GM23338 (cell line): ENCODE measurements around the gene WIPF1. TPM values are rescaled to one million over a fixed set of nuclear protein-coding genes. Genes with fewer than 3 reads are reported as not detected.

ENCODE experiments used
- ATAC-seq: fragments of 200-7000 bp; cut with Tn5 transposase; 3 replicates; pipeline ENCODE4 v1.9.1; 2020
- DNase-seq: peaks from one replicate; pipeline ENCODE4 v3.0.0-alpha.2; 2015; ENCODE audit warnings: low spot score
- H2AFZ ChIP-seq: fragments of 200-600 bp; sonication (generic); 2 replicates; pipeline ENCODE4 v1.8.0; 2016; ENCODE audit warnings: antibody characterized with exemption, mild to moderate bottlenecking, moderate library complexity
- H3F3A ChIP-seq: fragments of 200-600 bp; sonication (generic); replicated peaks from 2 replicates; pipeline ENCODE4 v1.8.0; 2017; ENCODE audit warnings: antibody characterized with exemption, mixed run types, low read depth
- H3K27ac ChIP-seq: fragments of 200-600 bp; sonication (generic); 2 replicates; pipeline ENCODE4 v1.6.1; 2016; ENCODE audit warnings: low read depth
- H3K27me3 ChIP-seq: fragments of 200-600 bp; sonication (generic); 2 replicates; pipeline ENCODE4 v1.8.0; 2016; ENCODE audit warnings: mild to moderate bottlenecking, mixed run types, moderate library complexity; ENCODE audit not compliant: insufficient read depth
- H3K36me3 ChIP-seq: fragments of 200-600 bp; sonication (generic); 2 replicates; pipeline ENCODE4 v1.8.0; 2016; ENCODE audit warnings: mild to moderate bottlenecking; ENCODE audit not compliant: insufficient read depth
- H3K4me1 ChIP-seq: fragments of 200-600 bp; sonication (generic); 2 replicates; pipeline ENCODE4 v1.8.0; 2016; ENCODE audit warnings: mild to moderate bottlenecking, moderate library complexity; ENCODE audit not compliant: insufficient read depth
- H3K4me2 ChIP-seq: fragments of 200-600 bp; sonication (generic); 2 replicates; pipeline ENCODE4 v1.7.1; 2017; ENCODE audit warnings: mixed run types
- H3K4me3 ChIP-seq: fragments of 200-600 bp; sonication (generic); 2 replicates; pipeline ENCODE4 v1.6.1; 2016; ENCODE audit warnings: mixed run types
- H3K79me2 ChIP-seq: fragments of 200-600 bp; sonication (generic); replicated peaks from 2 replicates; pipeline ENCODE4 v1.8.0; 2017; ENCODE audit warnings: mild to moderate bottlenecking; ENCODE audit not compliant: insufficient read depth
- H3K9me2 ChIP-seq: fragments of 200-600 bp; sonication (generic); 2 replicates; pipeline ENCODE4 v1.8.0; 2017; ENCODE audit not compliant: insufficient read depth
- H4K20me1 ChIP-seq: fragments of 200-600 bp; sonication (generic); replicated peaks from 2 replicates; pipeline ENCODE4 v1.8.0; 2017; ENCODE audit warnings: mild to moderate bottlenecking; ENCODE audit not compliant: insufficient read depth
- H3K27ac Mint-ChIP-seq: 2 replicates; pipeline ENCODE4 v1.8.0; 2020; ENCODE audit warnings: inconsistent platforms, mild to moderate bottlenecking, moderate library complexity, mixed read lengths
- H3K27me3 Mint-ChIP-seq: 3 replicates; pipeline ENCODE4 v1.8.0; 2022; ENCODE audit warnings: low read depth, mild to moderate bottlenecking, moderate library complexity, mixed read lengths, inconsistent platforms; ENCODE audit not compliant: insufficient read depth, poor library complexity
- H3K36me3 Mint-ChIP-seq: 3 replicates; pipeline ENCODE4 v1.8.0; 2021; ENCODE audit warnings: low read depth, mild to moderate bottlenecking, inconsistent platforms, moderate library complexity, mixed read lengths
- H3K4me1 Mint-ChIP-seq: 3 replicates; pipeline ENCODE4 v1.8.0; 2020; ENCODE audit warnings: mild to moderate bottlenecking, inconsistent platforms, mixed read lengths
- H3K4me3 Mint-ChIP-seq: 3 replicates; pipeline ENCODE4 v1.8.0; 2021; ENCODE audit warnings: moderate library complexity, mild to moderate bottlenecking, inconsistent platforms, mixed read lengths
- H3K9me3 Mint-ChIP-seq: 3 replicates; pipeline ENCODE4 v1.8.0; 2020; ENCODE audit warnings: moderate library complexity, mild to moderate bottlenecking, inconsistent platforms, mixed read lengths
- EZH2 ChIP-seq: fragments of 200-600 bp; sonication (generic); IDR thresholded peaks from one replicate; pipeline ENCODE4 v1.8.0; 2017; ENCODE audit warnings: antibody characterized with exemption, mild to moderate bottlenecking, low read depth; ENCODE audit not compliant: unreplicated experiment
- EZH2phosphoT487 ChIP-seq: fragments of 200-600 bp; sonication (generic); IDR thresholded peaks from one replicate; pipeline ENCODE4 v1.8.1; 2018; ENCODE audit warnings: antibody characterized with exemption; ENCODE audit not compliant: unreplicated experiment
- JUNB ChIP-seq: IDR thresholded peaks from one replicate; pipeline ENCODE4 v1.6.1; 2016; ENCODE audit warnings: antibody characterized with exemption; ENCODE audit not compliant: unreplicated experiment
- NANOG ChIP-seq: IDR thresholded peaks from 2 replicates; pipeline ENCODE4 v1.6.1; 2016; ENCODE audit warnings: antibody characterized with exemption, borderline replicate concordance
- STAT1 ChIP-seq: IDR thresholded peaks from one replicate; pipeline ENCODE4 v1.6.1; 2016; ENCODE audit warnings: antibody characterized with exemption; ENCODE audit not compliant: unreplicated experiment
- ZNF114 ChIP-seq: fragments of 250-450 bp; sonication (Bioruptor Pico); IDR thresholded peaks from 2 replicates; pipeline ENCODE4 v1.5.0; 2020; ENCODE audit warnings: mild to moderate bottlenecking, moderate library complexity
- ZNF331 ChIP-seq: fragments of 250-450 bp; sonication (Bioruptor Pico); IDR thresholded peaks from 2 replicates; pipeline ENCODE4 v1.5.0; 2020; ENCODE audit warnings: low read depth, mild to moderate bottlenecking, moderate library complexity
- polyA plus RNA-seq: library from polyadenylated mRNA; unstranded; fragments of >200 nt; fragmentation: Nextera tagmentation; extraction: Ambion mirVana; gene quantifications from 2 replicates; pipeline ENCODE4 v1.2.1, GENCODE V29; 2016
- total RNA-seq: library from RNA; depleted of rRNA; stranded (reverse); fragments of >200 nt; shearing (Covaris generic); gene quantifications from 2 replicates; pipeline ENCODE4 v1.2.3, GENCODE V29; 2014
- TF ChIP-seq, protein P1 (sequence below): IDR thresholded peaks from 2 replicates; pipeline ENCODE4 v1.6.1; 2016; ENCODE audit warnings: antibody characterized with exemption
- TF ChIP-seq, protein P2 (sequence below): IDR thresholded peaks from one replicate; pipeline ENCODE4 v1.6.1; 2018; ENCODE audit warnings: antibody characterized with exemption; ENCODE audit not compliant: unreplicated experiment

The WIPF1 gene
- total and polyA plus RNA-seq, 2 experiments from 2014 or later, result 3.0 to 6.0 TPM

DNA sequence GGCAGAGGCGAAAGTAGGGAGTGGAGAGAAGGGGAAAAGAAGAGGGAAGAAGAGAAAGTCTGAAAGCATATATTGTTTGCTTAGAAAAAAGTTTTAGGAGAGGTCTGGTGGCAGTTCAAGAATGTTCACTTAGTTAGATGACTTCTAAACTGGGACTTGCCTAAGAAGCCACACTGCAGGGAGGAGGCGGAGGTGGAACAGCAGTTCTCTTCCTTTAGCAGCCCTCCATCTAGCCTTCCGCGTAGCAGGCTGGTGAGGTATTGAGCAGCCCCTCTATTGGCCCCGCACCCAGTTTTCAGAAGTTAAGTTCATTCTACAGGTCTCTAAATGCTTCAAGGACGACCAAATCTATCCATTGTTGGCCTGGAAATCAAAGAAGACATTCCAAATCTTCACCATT, 31.9 kb upstream of the WIPF1 start (continued):
- TF ChIP-seq JUNB, result no peak
- TF ChIP-seq ZNF114 (CRISPR knock-in tag), result no peak
- no peak for TF ChIP-seq EZH2
- no peak for TF ChIP-seq ZNF331
- no peak for TF ChIP-seq STAT1
- no peak for TF ChIP-seq EZH2phosphoT487

DNA sequence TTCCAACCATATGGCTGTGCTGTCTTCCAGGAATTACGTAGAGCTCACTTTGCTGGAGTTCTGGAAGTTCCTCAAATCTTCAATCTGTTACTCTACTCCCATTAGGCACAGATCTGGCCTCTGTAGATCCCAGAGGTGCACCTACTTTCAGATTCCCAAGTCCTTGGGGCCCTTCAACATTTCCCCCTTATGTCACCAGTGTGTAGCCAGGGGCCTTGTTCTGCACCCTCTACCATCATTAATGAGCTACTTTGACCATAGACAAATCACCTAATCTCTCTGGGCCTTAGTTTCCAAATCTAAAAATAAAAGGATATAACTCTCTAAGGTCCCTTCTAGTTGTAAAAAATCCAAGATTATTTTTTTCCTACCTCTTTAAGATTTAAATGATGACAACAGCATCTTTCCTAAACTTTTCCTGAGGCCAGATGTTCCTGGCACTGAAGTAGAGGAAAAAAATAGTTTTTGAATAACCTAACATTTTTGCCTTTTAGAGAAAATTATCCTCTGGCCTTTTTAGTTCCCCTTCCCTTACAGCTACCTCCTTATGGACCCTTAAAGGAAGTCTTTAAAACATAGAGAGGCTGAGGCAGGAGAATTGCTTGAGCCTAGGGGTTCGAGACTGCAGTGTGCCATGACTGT, 31.0 kb upstream of the WIPF1 start:
- no peaks in the 10 kb centered on the region for H3F3A ChIP-seq

DNA sequence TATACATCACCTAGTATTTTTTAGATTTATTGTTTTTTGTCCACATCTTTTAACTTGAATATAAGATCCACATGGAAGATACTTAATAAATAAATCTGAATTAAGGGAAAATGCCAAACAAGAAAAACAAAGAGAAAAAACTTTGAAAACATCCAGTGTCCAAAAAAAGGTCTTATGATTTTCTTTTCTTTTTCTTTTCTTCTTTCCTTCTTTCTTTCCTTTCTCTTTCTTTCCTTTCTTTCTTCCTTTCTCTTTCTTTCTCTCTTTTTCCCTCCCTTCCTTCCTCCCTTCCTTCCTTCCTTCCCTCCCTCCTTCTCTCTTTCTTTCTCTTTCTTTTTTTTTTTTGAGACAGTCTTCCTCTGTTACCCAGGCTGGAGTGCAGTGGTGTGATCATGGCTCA, 29.6 kb upstream of the WIPF1 start:
- no peaks in the 10 kb centered on the region for H3K4me1 Mint-ChIP-seq
- H3K9me3 Mint-ChIP-seq, result no peaks in the 10 kb centered on the region
- DNase-seq (no peak), ATAC-seq (no peak)
- H3K4me3 Mint-ChIP-seq, result no peak overlapping the region
- Histone ChIP-seq H3K9me2 (no peaks in the 10 kb centered on the region), H3K27me3 (no peaks in the 10 kb centered on the region), H3K4me2 (no peak overlapping the region), H2AFZ (no peak overlapping the region), H3K4me1 (no peaks in the 10 kb centered on the region), H4K20me1 (no peaks in the 10 kb centered on the region), H3F3A (no peaks in the 10 kb centered on the region), H3K79me2 (no peaks in the 10 kb centered on the region), H3K27ac (no peak overlapping the region), H3K4me3 (no peak overlapping the region), H3K36me3 (no peaks in the 10 kb centered on the region)
- H3K27me3 Mint-ChIP-seq, result peaks cover 3% of the 10 kb centered on the region
- no peak overlapping the region for H3K27ac Mint-ChIP-seq
- H3K36me3 Mint-ChIP-seq, result no peaks in the 10 kb centered on the region
- TF ChIP-seq ZNF331 (no peak), NANOG (no peak), EZH2phosphoT487 (no peak), JUNB (no peak)
- TF ChIP-seq, protein P1, sequence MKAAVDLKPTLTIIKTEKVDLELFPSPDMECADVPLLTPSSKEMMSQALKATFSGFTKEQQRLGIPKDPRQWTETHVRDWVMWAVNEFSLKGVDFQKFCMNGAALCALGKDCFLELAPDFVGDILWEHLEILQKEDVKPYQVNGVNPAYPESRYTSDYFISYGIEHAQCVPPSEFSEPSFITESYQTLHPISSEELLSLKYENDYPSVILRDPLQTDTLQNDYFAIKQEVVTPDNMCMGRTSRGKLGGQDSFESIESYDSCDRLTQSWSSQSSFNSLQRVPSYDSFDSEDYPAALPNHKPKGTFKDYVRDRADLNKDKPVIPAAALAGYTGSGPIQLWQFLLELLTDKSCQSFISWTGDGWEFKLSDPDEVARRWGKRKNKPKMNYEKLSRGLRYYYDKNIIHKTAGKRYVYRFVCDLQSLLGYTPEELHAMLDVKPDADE, result no peak

More for the DNA sequence above, 31.0 kb upstream of the WIPF1 start:
- Mint-ChIP-seq H3K27ac (no peak overlapping the region), H3K9me3 (no peaks in the 10 kb centered on the region), H3K27me3 (peaks cover 3% of the 10 kb centered on the region), H3K4me1 (peaks cover 5% of the 10 kb centered on the region; the same call in 2 of the 3 replicates), H3K36me3 (no peaks in the 10 kb centered on the region), H3K4me3 (no peak overlapping the region)
- Histone ChIP-seq H3K9me2 (no peaks in the 10 kb centered on the region), H2AFZ (no peak overlapping the region), H4K20me1 (no peaks in the 10 kb centered on the region), H3K27ac (no peak overlapping the region), H3K36me3 (no peaks in the 10 kb centered on the region), H3K27me3 (no peaks in the 10 kb centered on the region), H3K79me2 (no peaks in the 10 kb centered on the region), H3K4me2 (no peak overlapping the region), H3K4me3 (no peak overlapping the region), H3K4me1 (no peaks in the 10 kb centered on the region)
- ATAC-seq (no peak), DNase-seq (no peak)
- TF ChIP-seq ZNF331 (no peak), NANOG (no peak)
- TF ChIP-seq, protein P2, sequence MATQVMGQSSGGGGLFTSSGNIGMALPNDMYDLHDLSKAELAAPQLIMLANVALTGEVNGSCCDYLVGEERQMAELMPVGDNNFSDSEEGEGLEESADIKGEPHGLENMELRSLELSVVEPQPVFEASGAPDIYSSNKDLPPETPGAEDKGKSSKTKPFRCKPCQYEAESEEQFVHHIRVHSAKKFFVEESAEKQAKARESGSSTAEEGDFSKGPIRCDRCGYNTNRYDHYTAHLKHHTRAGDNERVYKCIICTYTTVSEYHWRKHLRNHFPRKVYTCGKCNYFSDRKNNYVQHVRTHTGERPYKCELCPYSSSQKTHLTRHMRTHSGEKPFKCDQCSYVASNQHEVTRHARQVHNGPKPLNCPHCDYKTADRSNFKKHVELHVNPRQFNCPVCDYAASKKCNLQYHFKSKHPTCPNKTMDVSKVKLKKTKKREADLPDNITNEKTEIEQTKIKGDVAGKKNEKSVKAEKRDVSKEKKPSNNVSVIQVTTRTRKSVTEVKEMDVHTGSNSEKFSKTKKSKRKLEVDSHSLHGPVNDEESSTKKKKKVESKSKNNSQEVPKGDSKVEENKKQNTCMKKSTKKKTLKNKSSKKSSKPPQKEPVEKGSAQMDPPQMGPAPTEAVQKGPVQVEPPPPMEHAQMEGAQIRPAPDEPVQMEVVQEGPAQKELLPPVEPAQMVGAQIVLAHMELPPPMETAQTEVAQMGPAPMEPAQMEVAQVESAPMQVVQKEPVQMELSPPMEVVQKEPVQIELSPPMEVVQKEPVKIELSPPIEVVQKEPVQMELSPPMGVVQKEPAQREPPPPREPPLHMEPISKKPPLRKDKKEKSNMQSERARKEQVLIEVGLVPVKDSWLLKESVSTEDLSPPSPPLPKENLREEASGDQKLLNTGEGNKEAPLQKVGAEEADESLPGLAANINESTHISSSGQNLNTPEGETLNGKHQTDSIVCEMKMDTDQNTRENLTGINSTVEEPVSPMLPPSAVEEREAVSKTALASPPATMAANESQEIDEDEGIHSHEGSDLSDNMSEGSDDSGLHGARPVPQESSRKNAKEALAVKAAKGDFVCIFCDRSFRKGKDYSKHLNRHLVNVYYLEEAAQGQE, result no peak
